Fibroblast of the conjunctiva (primary cell): Measurements from ENCODE around the gene ST6GALNAC3.

ENCODE experiments used
- DNase-seq: peaks from one replicate; pipeline ENCODE4 v3.0.0-alpha.2; 2010; ENCODE audit warnings: low read depth

Gene ST6GALNAC3

GRCh38 chr1:76252431-76252830 lies 177.9 kb downstream of the ST6GALNAC3 start:
- DNase-seq, result no peak

- DNase-seq, result peak; percentile 37
Observed at GRCh38 chr1:76254104-76255030, 179.8 kb downstream of the ST6GALNAC3 start.

GRCh38 chr1:76256289-76257223 lies 182.0 kb downstream of the ST6GALNAC3 start:
- DNase-seq, result no peak

GRCh38 chr1:76257823-76258222 lies 183.3 kb downstream of the ST6GALNAC3 start:
- DNase-seq, result no peak

- no peak for DNase-seq
Observed at GRCh38 chr1:76259270-76259669, 184.7 kb downstream of the ST6GALNAC3 start.

GRCh38 chr1:76260279-76260678 lies 185.7 kb downstream of the ST6GALNAC3 start:
- DNase-seq, result no peak

- DNase-seq, result no peak
Observed at GRCh38 chr1:76262601-76263000, 188.1 kb downstream of the ST6GALNAC3 start.

GRCh38 chr1:76264642-76265041 lies 190.1 kb downstream of the ST6GALNAC3 start:
- DNase-seq, result no peak

GRCh38 chr1:76266762-76267161 lies 192.2 kb downstream of the ST6GALNAC3 start:
- DNase-seq, result no peak

- DNase-seq, result no peak
Observed at GRCh38 chr1:76267631-76268030, 193.1 kb downstream of the ST6GALNAC3 start.

- DNase-seq, result no peak
Observed at GRCh38 chr1:76268341-76268740, 193.8 kb downstream of the ST6GALNAC3 start.

GRCh38 chr1:76269155-76269554 lies 194.6 kb downstream of the ST6GALNAC3 start:
- DNase-seq, result peak; percentile 56

GRCh38 chr1:76274302-76274701 lies 199.8 kb downstream of the ST6GALNAC3 start:
- DNase-seq, result no peak

GRCh38 chr1:76274718-76275117 lies 200.2 kb downstream of the ST6GALNAC3 start:
- DNase-seq, result no peak

GRCh38 chr1:76278711-76279100 lies 204.2 kb downstream of the ST6GALNAC3 start:
- DNase-seq, result no peak

- DNase-seq, result no peak
Observed at GRCh38 chr1:76279101-76279748, 204.7 kb downstream of the ST6GALNAC3 start.

GRCh38 chr1:76281306-76281705 lies 206.8 kb downstream of the ST6GALNAC3 start:
- DNase-seq, result no peak

GRCh38 chr1:76284842-76285241 lies 210.3 kb downstream of the ST6GALNAC3 start:
- no peak for DNase-seq

- no peak for DNase-seq
Observed at GRCh38 chr1:76285578-76286135, 211.1 kb downstream of the ST6GALNAC3 start.

- no peak for DNase-seq
Observed at GRCh38 chr1:76287917-76288316, 213.4 kb downstream of the ST6GALNAC3 start.

GRCh38 chr1:76288758-76289483 lies 214.4 kb downstream of the ST6GALNAC3 start:
- no peak for DNase-seq
